Keratinocyte (primary cell): Measurements from ENCODE around the gene IL5RA.

ENCODE experiments used
- CTCF ChIP-seq, 3 experiments: IDR thresholded peaks in 1 of 3; conservative IDR thresholded peaks in 1 of 3; optimal IDR thresholded peaks in 1 of 3; 2 replicates in 2 of 3; 3 replicates in 1 of 3; pipeline versions ENCODE3 to v1.5.1; 2011; ENCODE audit warnings: low read length in 3 of 3, mild to moderate bottlenecking in 3 of 3, moderate library complexity in 2 of 3, control low read depth in 1 of 3, inconsistent platforms in 1 of 3; ENCODE audit not compliant: insufficient read depth in 2 of 3; ENCODE audit errors: extremely low read depth in 1 of 3
- EZH2 ChIP-seq: IDR thresholded peaks from one replicate; pipeline ENCODE4 v1.6.1; 2012; ENCODE audit warnings: inconsistent platforms, mild to moderate bottlenecking, low read length, moderate library complexity

- TF ChIP-seq CTCF (optimal IDR thresholded peaks at IDR 0.05 in 1 of 3, IDR thresholded peaks at IDR 0.05 in 1 of 3, conservative IDR thresholded peaks at IDR 0.05 in 1 of 3; ENCODE audit: extremely low read depth in 1 of 3, insufficient read depth in 2 of 3, low read length in 3 of 3), result no peak
- TF ChIP-seq EZH2, result no peak
Observed at GRCh38 chr3:3113042-3113709, 3.0 kb upstream of the IL5RA start.
